MM.1S (cell line): ENCODE measurements around the gene RAB44.

Source experiments
- EZH2phosphoT487 ChIP-seq: fragments of 300-600 bp; sonication (generic); IDR thresholded peaks from 2 replicates; pipeline ENCODE4 v1.6.1; 2018; ENCODE audit warnings: antibody characterized with exemption, low read length
- TF ChIP-seq, protein P1 (sequence below): fragments of 300-600 bp; sonication (generic); IDR thresholded peaks from 2 replicates; pipeline ENCODE4 v1.5.1; 2016; ENCODE audit warnings: antibody characterized with exemption, low read length, mixed read lengths

DNA sequence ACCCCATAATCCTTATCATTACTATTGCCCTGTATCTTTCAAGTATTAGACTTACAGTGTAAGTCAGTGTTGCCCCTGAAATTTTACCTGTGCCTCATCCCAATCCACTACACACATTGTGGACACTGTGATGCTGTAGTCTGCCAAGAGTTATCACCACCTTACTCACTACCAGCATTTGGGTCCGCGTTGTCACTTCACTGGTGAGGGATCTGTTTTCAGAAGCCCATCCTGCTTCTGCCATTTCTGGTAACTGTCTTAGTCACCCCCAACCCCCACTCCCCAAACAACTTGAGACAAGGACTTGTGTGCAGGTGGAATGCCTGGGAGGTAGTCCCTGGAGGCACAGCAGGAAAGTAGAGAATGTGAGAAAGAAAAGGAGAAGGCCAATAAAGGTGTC lies 6.0 kb upstream of the RAB44 start:
- TF ChIP-seq EZH2phosphoT487 = no peak
- TF ChIP-seq, protein P1, sequence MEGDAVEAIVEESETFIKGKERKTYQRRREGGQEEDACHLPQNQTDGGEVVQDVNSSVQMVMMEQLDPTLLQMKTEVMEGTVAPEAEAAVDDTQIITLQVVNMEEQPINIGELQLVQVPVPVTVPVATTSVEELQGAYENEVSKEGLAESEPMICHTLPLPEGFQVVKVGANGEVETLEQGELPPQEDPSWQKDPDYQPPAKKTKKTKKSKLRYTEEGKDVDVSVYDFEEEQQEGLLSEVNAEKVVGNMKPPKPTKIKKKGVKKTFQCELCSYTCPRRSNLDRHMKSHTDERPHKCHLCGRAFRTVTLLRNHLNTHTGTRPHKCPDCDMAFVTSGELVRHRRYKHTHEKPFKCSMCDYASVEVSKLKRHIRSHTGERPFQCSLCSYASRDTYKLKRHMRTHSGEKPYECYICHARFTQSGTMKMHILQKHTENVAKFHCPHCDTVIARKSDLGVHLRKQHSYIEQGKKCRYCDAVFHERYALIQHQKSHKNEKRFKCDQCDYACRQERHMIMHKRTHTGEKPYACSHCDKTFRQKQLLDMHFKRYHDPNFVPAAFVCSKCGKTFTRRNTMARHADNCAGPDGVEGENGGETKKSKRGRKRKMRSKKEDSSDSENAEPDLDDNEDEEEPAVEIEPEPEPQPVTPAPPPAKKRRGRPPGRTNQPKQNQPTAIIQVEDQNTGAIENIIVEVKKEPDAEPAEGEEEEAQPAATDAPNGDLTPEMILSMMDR = no peak
